Esophagus muscularis mucosa (tissue), 4 donors: ENCODE results near the gene SCML2. TPM values are rescaled to one million over a fixed set of nuclear protein-coding genes. Genes with fewer than 3 reads are reported as not detected.
A peak's percentile ranks its signal among the peaks of the same experiment; 100 is the strongest.
"Not testable (repeated sequence)": the region's sequence is repeated elsewhere in the genome, so short reads cannot be mapped to it uniquely, and the experiment has no call there.

Experiments used
- DNase-seq: peaks from one replicate; pipeline ENCODE4 v3.0.0-alpha.2; 2017; ENCODE audit errors: extremely low spot score
- H3K27ac ChIP-seq, 4 donors: fragments of 200-600 bp; sonication (generic); replicated peaks in 1 of 4; 1 replicate in 3 of 4; 2 replicates in 1 of 4; pipeline ENCODE4 v1.5.1; 2016 to 2019; ENCODE audit warnings: mild to moderate bottlenecking in 1 of 4
- H3K27me3 ChIP-seq, 4 donors: fragments of 200-600 bp; sonication (generic); one replicate each; pipeline versions ENCODE4 v1.5.1 to v1.6.0; 2016 to 2019
- H3K36me3 ChIP-seq, 4 donors: fragments of 200-600 bp; sonication (generic); one replicate each; pipeline ENCODE4 v1.5.1; 2016 to 2019
- H3K4me1 ChIP-seq, 4 donors: fragments of 200-600 bp; sonication (generic); one replicate each; pipeline ENCODE4 v1.5.1; 2016 to 2019
- H3K4me3 ChIP-seq, 4 donors: fragments of 200-600 bp; sonication (generic); 1 replicate in 2 of 4; 2 replicates in 2 of 4; pipeline ENCODE4 v1.5.1; 2016 to 2019; ENCODE audit warnings: mild to moderate bottlenecking in 4 of 4, moderate library complexity in 1 of 4
- H3K9me3 ChIP-seq, 4 donors: fragments of 200-600 bp; sonication (generic); 1 replicate in 3 of 4; 2 replicates in 1 of 4; pipeline ENCODE4 v1.5.1; 2016 to 2019
- CTCF ChIP-seq, 3 experiments: fragments of 200-600 bp in 2 of 3; fragments of 450-650 bp in 1 of 3; sonication (generic) in 2 of 3; IDR thresholded peaks; one replicate each; pipeline ENCODE4 v1.5.1; 2017 to 2019; ENCODE audit warnings: antibody characterized with exemption in 3 of 3, mild to moderate bottlenecking in 2 of 3, moderate library complexity in 1 of 3
- EP300 ChIP-seq: sonication (generic); formaldehyde crosslinking; IDR thresholded peaks from one replicate; pipeline ENCODE4 v1.6.1; 2017; ENCODE audit warnings: antibody characterized with exemption
- POLR2A ChIP-seq: fragments of 450-650 bp; IDR thresholded peaks from one replicate; pipeline ENCODE4 v1.6.1; 2017; ENCODE audit warnings: antibody characterized with exemption, moderate library complexity, mild to moderate bottlenecking, low read depth
- POLR2AphosphoS5 ChIP-seq, 2 donors: sonication (generic); formaldehyde crosslinking; IDR thresholded peaks; one replicate each; pipeline ENCODE4 v1.6.1; 2017; ENCODE audit warnings: antibody characterized with exemption in 2 of 2
- WGBS: methylation state at CpG from one replicate; pipeline ENCODE4 v1.1.5; 2018; 5-methylcytosine and 5-hydroxymethylcytosine counted together
- intact Hi-C: fragments of 100-400 bp; cut with DNase I; formaldehyde crosslinking; loops from one replicate; pipeline ENCODE4 v1.15.1; 2023
- total RNA-seq, 4 donors: library from RNA; depleted of rRNA; stranded (reverse); fragments of >200 nt; gene quantifications; one replicate each; pipeline versions ENCODE4 v1.1.0 to v1.2.1, GENCODE V29; 2016

The SCML2 gene
- total RNA-seq, 4 donors from 2014 or later, result 0.99 to 2.6 (median 1.7) TPM

GRCh38 chrX:18389966-18390365 is 35.5 kb upstream of the SCML2 start:
- H3K36me3 ChIP-seq, result no peaks in the 10 kb centered on the region
- H3K9me3 ChIP-seq, result no peaks in the 10 kb centered on the region
- no peak overlapping the region for H3K4me3 ChIP-seq
- no peak overlapping the region for H3K27ac ChIP-seq
- H3K27me3 ChIP-seq, result no peaks in the 10 kb centered on the region
- no peak for TF ChIP-seq POLR2A
- no peak for TF ChIP-seq CTCF (IDR thresholded peaks at IDR 0.05)
- no peak for TF ChIP-seq POLR2AphosphoS5 (IDR thresholded peaks at IDR 0.05)
- TF ChIP-seq EP300, result no peak
- H3K4me1 ChIP-seq, result no peaks in the 10 kb centered on the region
- intact Hi-C loops, result loop anchor here (5.0 kb wide), 2 partner anchors 507 to 942 kb away; no protein-coding TSS in a partner anchor
- no peak for DNase-seq
- 78% methylated on average over 3 of the region's 3 CpGs for WGBS

GRCh38 chrX:18377796-18378195 is 23.3 kb upstream of the SCML2 start:
- Histone ChIP-seq H3K27me3 (no peaks in the 10 kb centered on the region), H3K27ac (no peak overlapping the region), H3K9me3 (peaks cover 0 to 8% (median 0%) of the 10 kb centered on the region in 4 donors), H3K36me3 (no peaks in the 10 kb centered on the region), H3K4me1 (no peaks in the 10 kb centered on the region), H3K4me3 (no peak overlapping the region)
- TF ChIP-seq POLR2AphosphoS5 (IDR thresholded peaks at IDR 0.05) (no peak), CTCF (IDR thresholded peaks at IDR 0.05) (peak; percentile 28 to 46 (median 30)), POLR2A (no peak)
- WGBS, result 35% methylated on average over 6 of the region's 6 CpGs
- intact Hi-C loops, result no loop called here
- DNase-seq, result no peak

GRCh38 chrX:18375131-18375805 is 20.8 kb upstream of the SCML2 start:
- intact Hi-C loops, DNase-seq: not testable (repeated sequence)

GRCh38 chrX:18369096-18369495 is 14.6 kb upstream of the SCML2 start:
- H3K9me3 ChIP-seq, H3K4me1 ChIP-seq, H3K27ac ChIP-seq, intact Hi-C loops, DNase-seq, H3K27me3 ChIP-seq, H3K4me3 ChIP-seq, H3K36me3 ChIP-seq: not testable (repeated sequence)
- WGBS, result 81% methylated on average over 5 of the region's 5 CpGs

More at GRCh38 chrX:18375131-18375805, 20.8 kb upstream of the SCML2 start:
- 77% methylated on average over 9 of the region's 9 CpGs for WGBS
- not testable (repeated sequence) for H3K27me3 ChIP-seq, H3K4me1 ChIP-seq, H3K36me3 ChIP-seq, H3K4me3 ChIP-seq, H3K27ac ChIP-seq, H3K9me3 ChIP-seq

- WGBS, result 65% methylated on average over 4 of the region's 4 CpGs
- Histone ChIP-seq H3K27ac (no peak overlapping the region), H3K27me3 (no peaks in the 10 kb centered on the region), H3K4me1 (no peaks in the 10 kb centered on the region), H3K36me3 (no peaks in the 10 kb centered on the region), H3K9me3 (no peaks in the 10 kb centered on the region), H3K4me3 (no peak overlapping the region)
- intact Hi-C loops, result no loop called here
- TF ChIP-seq EP300 (no peak), POLR2AphosphoS5 (IDR thresholded peaks at IDR 0.05) (no peak), POLR2A (no peak), CTCF (IDR thresholded peaks at IDR 0.05) (no peak)
- DNase-seq, result no peak
Observed at GRCh38 chrX:18368402-18368801, 13.9 kb upstream of the SCML2 start.

- Histone ChIP-seq H3K4me3 (no peak overlapping the region), H3K27me3 (no peaks in the 10 kb centered on the region), H3K27ac (no peak overlapping the region), H3K4me1 (no peaks in the 10 kb centered on the region), H3K9me3 (no peaks in the 10 kb centered on the region), H3K36me3 (no peaks in the 10 kb centered on the region)
- no peak for DNase-seq
- no peak for TF ChIP-seq EP300
- TF ChIP-seq POLR2AphosphoS5 (IDR thresholded peaks at IDR 0.05), result no peak
- intact Hi-C loops, result no loop called here
- WGBS, result 57% methylated on average over 4 of the region's 4 CpGs
Observed at GRCh38 chrX:18360867-18361266, 6.4 kb upstream of the SCML2 start.
